Measurements from ENCODE around the gene CLCN5.

DNA sequence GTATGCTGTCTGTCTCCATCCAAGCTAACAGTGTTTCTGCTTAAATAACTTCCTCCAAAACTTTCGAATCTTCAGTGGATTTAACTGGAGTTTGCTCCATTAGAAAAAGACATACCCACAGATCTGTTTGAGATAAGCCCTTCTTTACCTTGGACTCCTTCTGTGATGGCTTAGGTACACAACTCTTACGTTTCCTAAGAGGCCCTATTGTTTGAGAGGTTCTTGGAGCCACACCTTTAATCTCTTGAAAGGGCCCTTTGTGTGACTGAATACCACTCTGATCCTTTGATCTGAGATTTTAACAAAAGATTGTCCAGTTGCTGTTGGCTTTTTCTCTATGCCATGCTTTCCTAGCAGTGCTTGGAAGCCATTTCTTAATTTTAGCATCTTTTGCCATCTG lies 185.9 kb downstream of the CLCN5 start:
- TF ChIP-seq POLR2A (IDR thresholded peaks at IDR 0.05): no peak
- TF ChIP-seq, protein P1, sequence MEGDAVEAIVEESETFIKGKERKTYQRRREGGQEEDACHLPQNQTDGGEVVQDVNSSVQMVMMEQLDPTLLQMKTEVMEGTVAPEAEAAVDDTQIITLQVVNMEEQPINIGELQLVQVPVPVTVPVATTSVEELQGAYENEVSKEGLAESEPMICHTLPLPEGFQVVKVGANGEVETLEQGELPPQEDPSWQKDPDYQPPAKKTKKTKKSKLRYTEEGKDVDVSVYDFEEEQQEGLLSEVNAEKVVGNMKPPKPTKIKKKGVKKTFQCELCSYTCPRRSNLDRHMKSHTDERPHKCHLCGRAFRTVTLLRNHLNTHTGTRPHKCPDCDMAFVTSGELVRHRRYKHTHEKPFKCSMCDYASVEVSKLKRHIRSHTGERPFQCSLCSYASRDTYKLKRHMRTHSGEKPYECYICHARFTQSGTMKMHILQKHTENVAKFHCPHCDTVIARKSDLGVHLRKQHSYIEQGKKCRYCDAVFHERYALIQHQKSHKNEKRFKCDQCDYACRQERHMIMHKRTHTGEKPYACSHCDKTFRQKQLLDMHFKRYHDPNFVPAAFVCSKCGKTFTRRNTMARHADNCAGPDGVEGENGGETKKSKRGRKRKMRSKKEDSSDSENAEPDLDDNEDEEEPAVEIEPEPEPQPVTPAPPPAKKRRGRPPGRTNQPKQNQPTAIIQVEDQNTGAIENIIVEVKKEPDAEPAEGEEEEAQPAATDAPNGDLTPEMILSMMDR (IDR thresholded peaks at IDR 0.05): no peak

Data from right lobe of liver (tissue), 4 donors.